Brain microvascular endothelial cell (primary cell): ENCODE results near the gene IFNA6.

Experiments used
- DNase-seq: peaks from one replicate; pipeline ENCODE4 v3.0.0-alpha.2; 2020
- H3K27ac ChIP-seq: fragments of 250-450 bp; sonication (Bioruptor Pico); 2 replicates; pipeline ENCODE4 v1.5.1; 2020; ENCODE audit warnings: mild to moderate bottlenecking, moderate library complexity
- H3K27me3 ChIP-seq: fragments of 250-450 bp; sonication (Bioruptor Pico); replicated peaks from 2 replicates; pipeline ENCODE4 v1.5.1; 2020; ENCODE audit warnings: mild to moderate bottlenecking
- H3K36me3 ChIP-seq: fragments of 250-450 bp; sonication (Bioruptor Pico); replicated peaks from 2 replicates; pipeline ENCODE4 v1.5.1; 2020; ENCODE audit warnings: mild to moderate bottlenecking
- H3K4me3 ChIP-seq: 2 replicates; pipeline ENCODE4 v1.5.1; 2011; ENCODE audit warnings: low read depth, mild to moderate bottlenecking, control low read depth, low read length, moderate library complexity
- in situ Hi-C: cut with HindIII; loops from 2 replicates; pipeline ENCODE4 v1.10.0; 2017; ENCODE audit warnings: low sequenced_read_pairs, low pct_ligation_motif_present
- TF ChIP-seq, protein P1 (sequence below): IDR thresholded peaks from 2 replicates; pipeline ENCODE4 v1.5.1; 2011; ENCODE audit warnings: low read depth, mild to moderate bottlenecking, moderate library complexity, low read length, control low read depth, inconsistent platforms; ENCODE audit errors: missing control alignments

IFNA6 gene

DNA sequence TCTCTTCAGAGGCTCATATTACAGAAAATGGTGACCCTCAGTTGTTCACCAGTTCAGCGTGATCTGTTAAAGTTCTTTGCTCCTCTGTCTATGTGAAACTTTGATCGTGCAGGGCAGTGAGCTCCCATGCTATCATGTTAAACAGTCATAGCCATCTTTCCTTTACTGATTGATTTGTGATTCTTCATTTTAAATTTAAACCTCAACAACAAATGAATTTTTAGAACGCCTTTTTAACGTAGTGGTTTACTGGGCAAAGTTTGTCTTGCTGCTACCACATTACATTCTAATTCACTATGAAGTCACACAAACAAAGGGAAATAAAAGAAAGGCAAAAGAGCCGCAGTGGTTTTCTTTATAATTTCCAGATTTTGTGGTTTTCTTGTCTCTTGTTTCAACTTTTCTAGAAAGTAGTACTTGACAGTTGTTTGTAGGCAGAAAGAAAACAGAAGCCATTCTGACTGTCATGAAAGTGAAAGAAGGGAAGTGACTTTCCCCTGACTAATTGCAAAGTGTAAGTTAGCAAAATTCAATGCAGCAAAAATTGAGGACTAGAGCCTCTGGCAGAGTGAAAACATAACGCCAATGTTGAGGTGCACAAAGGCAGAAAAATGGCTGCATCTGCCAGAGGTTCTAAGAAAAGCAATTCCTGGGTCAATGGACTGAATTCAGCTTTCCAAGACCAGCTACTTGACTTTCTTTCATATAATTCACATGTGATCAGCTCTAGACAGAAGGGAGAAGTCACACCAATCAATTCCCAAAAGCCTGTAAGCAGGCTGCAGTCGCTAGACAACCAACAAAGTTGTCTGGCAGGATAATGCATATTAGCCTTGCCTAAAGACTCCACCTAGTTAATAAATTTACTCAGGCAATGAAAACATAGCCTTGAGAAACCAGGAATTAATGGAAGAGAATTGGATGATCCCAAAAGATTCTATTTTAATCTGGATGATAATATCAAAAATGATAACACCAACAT is 7.1 kb upstream of the IFNA6 start:
- Histone ChIP-seq H3K27ac (no peak overlapping the region), H3K4me3 (no peak overlapping the region), H3K27me3 (no peaks in the 10 kb centered on the region), H3K36me3 (no peaks in the 10 kb centered on the region)
- TF ChIP-seq, protein P1, sequence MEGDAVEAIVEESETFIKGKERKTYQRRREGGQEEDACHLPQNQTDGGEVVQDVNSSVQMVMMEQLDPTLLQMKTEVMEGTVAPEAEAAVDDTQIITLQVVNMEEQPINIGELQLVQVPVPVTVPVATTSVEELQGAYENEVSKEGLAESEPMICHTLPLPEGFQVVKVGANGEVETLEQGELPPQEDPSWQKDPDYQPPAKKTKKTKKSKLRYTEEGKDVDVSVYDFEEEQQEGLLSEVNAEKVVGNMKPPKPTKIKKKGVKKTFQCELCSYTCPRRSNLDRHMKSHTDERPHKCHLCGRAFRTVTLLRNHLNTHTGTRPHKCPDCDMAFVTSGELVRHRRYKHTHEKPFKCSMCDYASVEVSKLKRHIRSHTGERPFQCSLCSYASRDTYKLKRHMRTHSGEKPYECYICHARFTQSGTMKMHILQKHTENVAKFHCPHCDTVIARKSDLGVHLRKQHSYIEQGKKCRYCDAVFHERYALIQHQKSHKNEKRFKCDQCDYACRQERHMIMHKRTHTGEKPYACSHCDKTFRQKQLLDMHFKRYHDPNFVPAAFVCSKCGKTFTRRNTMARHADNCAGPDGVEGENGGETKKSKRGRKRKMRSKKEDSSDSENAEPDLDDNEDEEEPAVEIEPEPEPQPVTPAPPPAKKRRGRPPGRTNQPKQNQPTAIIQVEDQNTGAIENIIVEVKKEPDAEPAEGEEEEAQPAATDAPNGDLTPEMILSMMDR = no peak
- in situ Hi-C loops = no loop called here
- no peak for DNase-seq

DNA sequence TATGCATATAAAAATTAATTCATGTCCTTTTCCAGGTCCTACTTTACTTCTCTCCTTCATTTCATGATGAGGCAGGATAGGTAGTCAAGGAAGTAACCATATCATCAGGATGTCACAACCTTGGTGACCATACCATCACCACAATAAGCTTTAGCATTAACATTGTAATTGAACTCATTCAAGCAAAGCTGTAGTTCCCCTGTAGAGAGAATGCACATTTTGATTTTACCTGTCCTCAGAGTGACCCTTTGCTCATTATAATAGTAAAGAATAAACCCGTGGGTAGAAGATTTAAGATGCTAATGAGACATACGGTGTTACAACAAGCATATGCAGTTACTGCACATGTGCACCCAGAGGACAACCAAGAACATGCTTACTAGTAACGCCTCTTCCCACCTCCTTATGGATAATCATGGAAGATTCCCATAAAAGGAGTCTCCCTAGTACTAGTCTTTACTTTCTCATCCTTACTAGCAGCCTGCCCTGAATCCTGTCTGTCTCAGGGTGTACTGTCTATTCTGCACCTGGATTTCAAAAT is 2.2 kb downstream of the IFNA6 start:
- no peaks in the 10 kb centered on the region for H3K36me3 ChIP-seq
- no peak overlapping the region for H3K27ac ChIP-seq
- TF ChIP-seq, protein P1 = no peak
- H3K27me3 ChIP-seq = no peaks in the 10 kb centered on the region
- no peak overlapping the region for H3K4me3 ChIP-seq
- no peak for DNase-seq
- in situ Hi-C loops = no loop called here

DNA sequence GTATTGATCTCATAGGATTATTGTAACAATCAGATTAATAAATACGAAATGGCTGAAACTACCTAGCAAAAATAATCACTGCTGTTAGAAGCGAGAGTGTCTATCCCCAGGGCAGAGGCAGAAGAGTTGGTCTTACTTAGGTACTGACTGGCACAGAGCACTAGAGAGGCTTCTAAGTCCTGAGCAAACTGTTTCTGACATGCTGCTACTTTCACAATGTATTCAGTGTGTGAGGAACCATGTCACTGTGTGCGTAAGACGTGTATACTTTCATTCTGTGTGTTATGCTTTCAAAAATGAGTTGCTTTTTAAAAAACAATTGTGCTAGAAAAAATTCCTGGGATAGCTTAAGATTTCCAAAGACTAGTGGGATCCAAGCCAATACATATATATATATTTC is 10.0 kb downstream of the IFNA6 start:
- no peak for DNase-seq
- no peak overlapping the region for H3K27ac ChIP-seq
- in situ Hi-C loops = no loop called here
- H3K27me3 ChIP-seq = no peaks in the 10 kb centered on the region
- no peak overlapping the region for H3K4me3 ChIP-seq
- TF ChIP-seq, protein P1 = no peak
- H3K36me3 ChIP-seq = no peaks in the 10 kb centered on the region

DNA sequence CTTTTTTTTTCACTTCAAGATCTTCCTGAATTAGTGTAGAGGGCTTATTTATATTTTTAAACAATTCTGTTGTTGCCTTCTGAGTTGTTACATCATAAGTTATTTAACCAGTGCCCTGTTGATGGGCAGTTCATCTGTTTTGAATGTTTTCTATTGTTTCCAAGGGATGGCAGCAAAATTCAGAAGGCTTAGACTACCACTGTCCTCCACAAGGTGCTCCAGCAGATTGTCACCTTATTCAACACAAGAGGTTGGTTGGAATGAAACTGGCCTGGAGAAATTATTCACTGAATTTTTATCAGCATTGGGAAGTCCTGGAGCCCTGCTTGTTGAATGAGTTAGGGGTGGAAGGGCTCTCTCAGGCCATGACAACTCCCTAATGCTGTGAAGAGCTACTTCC is 14.2 kb downstream of the IFNA6 start:
- no peak overlapping the region for H3K27ac ChIP-seq
- TF ChIP-seq, protein P1 = no peak
- DNase-seq = no peak
- no peaks in the 10 kb centered on the region for H3K27me3 ChIP-seq
- no peaks in the 10 kb centered on the region for H3K36me3 ChIP-seq
- no peak overlapping the region for H3K4me3 ChIP-seq
- in situ Hi-C loops = no loop called here

DNA sequence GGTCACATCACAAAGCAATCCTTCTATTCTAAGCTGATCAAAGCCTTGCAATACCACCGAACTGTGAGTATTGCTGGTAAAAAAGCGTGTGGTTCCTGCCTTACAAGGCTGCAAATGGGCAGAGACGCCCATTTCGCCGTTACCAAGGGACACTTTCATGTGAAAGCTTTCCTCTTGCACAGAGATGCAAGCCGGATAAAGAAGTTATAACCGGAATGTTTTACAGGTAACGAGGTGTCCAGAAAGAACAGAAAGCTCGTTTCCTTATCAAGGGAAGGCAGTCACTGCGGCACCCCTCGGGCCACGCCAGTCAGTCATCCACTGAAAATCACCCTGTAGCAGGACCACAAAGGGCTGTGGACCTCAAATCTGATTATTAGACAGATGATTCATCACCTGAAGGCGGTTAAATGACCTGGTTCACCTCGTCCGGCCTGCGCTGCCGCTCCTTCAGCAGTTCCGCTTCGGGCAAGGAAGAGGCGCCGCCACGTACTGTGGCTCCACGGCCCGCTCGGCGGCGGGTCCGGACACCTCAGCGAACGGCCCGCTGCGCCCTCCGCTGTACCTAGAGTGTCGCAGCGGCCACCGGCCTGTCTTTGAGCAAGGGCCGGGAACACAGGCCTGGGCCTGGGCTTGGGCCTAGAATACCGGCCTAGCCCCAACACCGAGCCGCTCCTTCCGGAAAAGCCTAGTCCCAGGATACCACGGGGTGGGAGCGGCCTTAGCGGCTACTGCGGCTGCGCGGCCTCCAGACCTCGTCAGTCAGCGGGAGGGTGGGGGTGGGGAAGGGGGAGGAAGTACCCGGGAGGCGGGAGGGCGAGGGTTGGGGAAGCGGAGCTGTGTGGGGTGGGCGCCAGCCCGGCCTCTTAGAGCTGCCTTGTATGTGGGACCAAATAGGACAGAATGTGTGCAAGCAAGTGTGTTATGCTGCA is 15.7 kb downstream of the IFNA6 start, which contains the start of gene KLHL9:
Gene KLHL9 (minus strand): TSS at position 704 of the 932 bp plus-strand sequence. CDS start 545 bp downstream, at position 159.
- Histone ChIP-seq H3K4me3 (peak within 1 kb of the TSS; percentile 75), H3K27me3 (no peaks in the 10 kb centered on the region), H3K27ac (peak within 1 kb of the TSS; percentile 90), H3K36me3 (no peaks in the 10 kb centered on the region)
- TF ChIP-seq, protein P1 = no peak
- peak; percentile 87 for DNase-seq
- in situ Hi-C loops = no loop called here
